Peyer's patch (tissue), 4 donors: ENCODE results near the gene DIAPH2.

ENCODE experiments used
- CTCF ChIP-seq, 6 experiments: fragments of 450-650 bp in 4 of 6; fragments of 200-600 bp in 2 of 6; sonication (generic) in 1 of 6; IDR thresholded peaks; one replicate each; pipeline ENCODE4 v1.5.1; 2017 to 2019; ENCODE audit warnings: antibody characterized with exemption in 6 of 6, mild to moderate bottlenecking in 3 of 6, moderate library complexity in 1 of 6
- POLR2A ChIP-seq, 2 donors: fragments of 450-650 bp; IDR thresholded peaks; one replicate each; pipeline ENCODE4 v1.5.1; 2017; ENCODE audit warnings: antibody characterized with exemption in 2 of 2, mild to moderate bottlenecking in 2 of 2, moderate library complexity in 2 of 2

GRCh38 chrX:96846841-96847240 is 162.2 kb downstream of the DIAPH2 start:
- TF ChIP-seq CTCF (IDR thresholded peaks at IDR 0.05) (no peak), POLR2A (IDR thresholded peaks at IDR 0.05) (no peak)
